Measurements from ENCODE around the gene CPAMD8. TPM values are rescaled to one million over a fixed set of nuclear protein-coding genes. Genes with fewer than 3 reads are reported as not detected.

The CPAMD8 gene
- total RNA-seq, 1 donor from 2014 or later = 16.3 TPM

- TF ChIP-seq EZH2 (IDR thresholded peaks at IDR 0.05) (no peak), CTCF (IDR thresholded peaks at IDR 0.05) (no peak), EZH2phosphoT487 (IDR thresholded peaks at IDR 0.05) (no peak)
- no peaks in the 10 kb centered on the region for H3K9me3 ChIP-seq (ENCODE audit: low read depth)
- peaks cover 6% of the 10 kb centered on the region for H3K36me3 ChIP-seq
- Mint-ChIP-seq H3K4me3 (no peak overlapping the region), H3K4me1 (no peaks in the 10 kb centered on the region), H3K27me3 (ENCODE audit: insufficient read depth, low read depth) (peaks cover 14% of the 10 kb centered on the region), H3K9me3 (peaks cover 33% of the 10 kb centered on the region), H3K27ac (no peak overlapping the region), H3K36me3 (no peaks in the 10 kb centered on the region)
- no peak overlapping the region for H3K27ac ChIP-seq
- DNase-seq (ENCODE audit: low spot score) = no peak
- no peaks in the 10 kb centered on the region for H3F3A ChIP-seq (ENCODE audit: low read depth)
- no peak overlapping the region for H2AFZ ChIP-seq (replicated peaks)
- no peaks in the 10 kb centered on the region for H3K79me2 ChIP-seq (ENCODE audit: low read depth)
- H3K9ac ChIP-seq = no peak overlapping the region
- no peak overlapping the region for H3K4me3 ChIP-seq
- no peaks in the 10 kb centered on the region for H3K27me3 ChIP-seq
- H4K20me1 ChIP-seq (ENCODE audit: low read depth) = no peaks in the 10 kb centered on the region
- H3K4me1 ChIP-seq = no peaks in the 10 kb centered on the region
- H3K4me2 ChIP-seq = no peak overlapping the region
Observed at GRCh38 chr19:16931306-16931705, 95.3 kb downstream of the CPAMD8 start.

GRCh38 chr19:16930753-16931152, 95.9 kb downstream of the CPAMD8 start:
- Histone ChIP-seq H3K79me2 (ENCODE audit: low read depth) (no peaks in the 10 kb centered on the region), H3K4me3 (no peak overlapping the region), H3K9ac (no peak overlapping the region), H2AFZ (replicated peaks) (no peak overlapping the region), H4K20me1 (ENCODE audit: low read depth) (no peaks in the 10 kb centered on the region), H3K4me2 (no peak overlapping the region), H3K27me3 (no peaks in the 10 kb centered on the region), H3K9me3 (ENCODE audit: low read depth) (no peaks in the 10 kb centered on the region), H3K36me3 (peaks cover 6% of the 10 kb centered on the region), H3F3A (ENCODE audit: low read depth) (no peaks in the 10 kb centered on the region), H3K27ac (no peak overlapping the region), H3K4me1 (no peaks in the 10 kb centered on the region)
- Mint-ChIP-seq H3K27ac (no peak overlapping the region), H3K4me1 (no peaks in the 10 kb centered on the region), H3K27me3 (ENCODE audit: insufficient read depth, low read depth) (peaks cover 14% of the 10 kb centered on the region), H3K9me3 (peaks cover 33% of the 10 kb centered on the region), H3K36me3 (no peaks in the 10 kb centered on the region), H3K4me3 (no peak overlapping the region)
- DNase-seq (ENCODE audit: low spot score) = no peak
- no peak for TF ChIP-seq EZH2phosphoT487 (IDR thresholded peaks at IDR 0.05)
- TF ChIP-seq EZH2 (IDR thresholded peaks at IDR 0.05) = no peak
- no peak for TF ChIP-seq CTCF (IDR thresholded peaks at IDR 0.05)

- peaks cover 12% of the 10 kb centered on the region for H3K27me3 Mint-ChIP-seq (ENCODE audit: insufficient read depth, low read depth)
- no peaks in the 10 kb centered on the region for H3K9me3 ChIP-seq (ENCODE audit: low read depth)
- H3K36me3 ChIP-seq = no peaks in the 10 kb centered on the region
Observed at GRCh38 chr19:16928916-16929315, 97.7 kb downstream of the CPAMD8 start.

More at GRCh38 chr19:16928916-16929315, 97.7 kb downstream of the CPAMD8 start:
- no peak for DNase-seq (ENCODE audit: low spot score)
- Histone ChIP-seq H3K4me3 (no peak overlapping the region), H3F3A (ENCODE audit: low read depth) (no peaks in the 10 kb centered on the region), H3K4me1 (no peaks in the 10 kb centered on the region), H3K27me3 (no peaks in the 10 kb centered on the region), H3K27ac (no peak overlapping the region), H4K20me1 (ENCODE audit: low read depth) (no peaks in the 10 kb centered on the region), H3K79me2 (ENCODE audit: low read depth) (no peaks in the 10 kb centered on the region), H2AFZ (replicated peaks) (no peak overlapping the region), H3K4me2 (no peak overlapping the region), H3K9ac (no peak overlapping the region)
- Mint-ChIP-seq H3K36me3 (no peaks in the 10 kb centered on the region), H3K4me3 (no peak overlapping the region), H3K9me3 (peaks cover 26% of the 10 kb centered on the region), H3K27ac (no peak overlapping the region), H3K4me1 (no peaks in the 10 kb centered on the region)
- no peak for TF ChIP-seq EZH2 (IDR thresholded peaks at IDR 0.05)
- no peak for TF ChIP-seq EZH2phosphoT487 (IDR thresholded peaks at IDR 0.05)
- TF ChIP-seq CTCF (IDR thresholded peaks at IDR 0.05) = no peak
